SIG-M5 (cell line): ENCODE measurements around the gene HLA-A.
"Not testable (repeated sequence)": the region's sequence is repeated elsewhere in the genome, so short reads cannot be mapped to it uniquely, and the experiment has no call there.

ENCODE experiments used
- DNase-seq: peaks from one replicate; lab custom pipeline; 2025; lab: John Stamatoyannopoulos, UW

Gene HLA-A

DNA sequence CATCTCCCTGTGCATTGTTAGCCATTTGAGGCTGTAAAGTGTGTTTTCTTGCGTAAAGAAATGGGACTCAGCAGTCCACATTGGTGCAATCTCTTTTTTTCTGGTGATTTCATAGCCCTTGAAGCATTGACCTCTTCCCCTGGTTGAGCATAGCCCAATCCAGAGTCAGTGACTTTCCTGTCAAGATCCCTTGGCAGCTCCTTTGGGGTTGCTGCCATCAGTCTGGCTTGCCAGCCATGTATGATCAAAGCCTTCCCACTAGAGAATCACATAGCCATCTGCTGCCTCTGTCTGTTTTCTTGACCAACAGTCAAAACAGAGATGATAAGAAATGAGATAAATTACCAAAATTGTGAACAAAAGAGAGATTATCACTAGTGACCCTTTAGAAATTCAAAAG lies 19.6 kb downstream of the HLA-A start:
- no peak for DNase-seq

DNA sequence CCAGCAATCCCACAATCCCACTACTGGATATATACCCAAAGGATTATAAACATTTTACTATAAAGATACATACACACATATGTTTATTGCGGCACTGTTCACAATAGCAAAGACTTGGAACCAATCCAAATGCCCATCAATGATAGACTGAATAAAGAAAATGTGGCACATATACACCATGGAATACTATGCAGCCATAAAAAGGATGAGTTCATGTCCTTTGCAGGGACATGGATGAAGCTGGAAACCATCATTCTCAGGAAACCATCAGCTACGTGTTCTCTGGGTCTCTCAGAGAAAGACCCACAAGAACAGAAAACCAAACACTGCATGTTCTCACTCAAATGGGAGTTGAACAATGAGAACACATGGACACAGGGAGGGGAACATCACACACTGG lies 21.4 kb downstream of the HLA-A start:
- not testable (repeated sequence) for DNase-seq

DNA sequence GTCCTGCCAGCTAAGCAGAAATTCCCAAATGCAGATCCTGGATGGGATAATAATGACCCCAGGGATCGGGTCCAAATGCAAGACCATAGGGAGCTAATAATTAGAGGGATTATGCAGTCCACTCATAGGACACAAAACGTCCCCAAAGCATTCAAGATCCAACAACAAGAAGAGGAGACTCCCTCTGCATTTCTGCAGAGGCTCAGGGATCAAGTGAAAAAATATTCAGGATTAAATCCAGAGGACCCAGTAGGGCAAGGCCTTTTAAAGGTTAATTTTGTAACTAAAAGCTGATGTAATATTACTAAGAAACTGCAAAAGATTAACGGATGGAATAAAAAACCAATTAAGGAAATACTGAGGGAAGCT lies 22.2 kb downstream of the HLA-A start:
- no peak for DNase-seq

DNA sequence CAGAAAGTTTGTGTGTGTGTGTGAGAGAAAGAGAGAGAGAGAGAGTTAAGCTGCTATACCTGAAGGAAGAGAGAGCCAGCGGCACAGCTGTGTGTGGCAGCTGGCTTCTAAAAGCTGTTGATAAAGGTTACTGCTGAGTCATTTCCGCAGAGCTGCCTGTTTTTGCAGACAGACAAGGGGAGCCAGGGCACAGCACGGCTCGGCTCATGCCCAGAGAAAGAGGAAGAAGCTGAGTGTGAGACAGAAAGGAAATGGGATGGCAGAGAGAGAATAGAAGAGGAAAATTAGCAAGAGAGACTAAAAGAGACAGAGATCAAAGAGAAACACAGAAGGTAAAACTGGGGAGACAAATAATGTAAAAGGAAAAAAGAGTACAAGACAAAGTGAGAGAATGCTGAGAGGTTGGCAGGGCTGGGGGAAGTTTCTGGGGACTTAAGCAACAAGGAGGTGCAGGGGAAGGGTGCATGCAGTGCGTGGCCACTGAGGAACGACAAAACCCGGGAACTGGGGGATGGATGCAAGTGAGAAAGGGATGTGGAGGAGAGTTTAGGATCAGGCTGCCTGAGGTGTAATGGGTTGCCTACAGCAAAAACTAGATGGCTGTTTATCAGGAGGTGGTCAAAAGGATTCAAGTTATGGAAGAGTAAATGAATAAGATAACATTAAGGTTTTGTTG lies 22.7 kb downstream of the HLA-A start:
- DNase-seq, result peak; percentile 75

DNA sequence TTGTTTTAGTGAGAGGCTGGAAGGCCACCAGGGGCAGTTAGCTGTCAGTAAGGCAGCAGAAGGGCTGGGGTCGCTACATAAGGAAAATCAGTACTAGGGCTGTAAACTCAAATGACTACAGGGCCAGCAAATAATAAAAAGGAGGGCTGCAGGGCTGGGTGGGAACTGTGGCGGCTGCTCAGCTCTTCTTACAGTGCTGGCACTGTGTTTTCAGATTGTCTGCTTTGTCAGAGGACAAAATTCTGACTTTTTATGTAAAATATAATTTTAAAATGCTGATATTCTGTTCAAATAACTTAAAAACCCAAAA lies 23.2 kb downstream of the HLA-A start:
- DNase-seq, result no peak

DNA sequence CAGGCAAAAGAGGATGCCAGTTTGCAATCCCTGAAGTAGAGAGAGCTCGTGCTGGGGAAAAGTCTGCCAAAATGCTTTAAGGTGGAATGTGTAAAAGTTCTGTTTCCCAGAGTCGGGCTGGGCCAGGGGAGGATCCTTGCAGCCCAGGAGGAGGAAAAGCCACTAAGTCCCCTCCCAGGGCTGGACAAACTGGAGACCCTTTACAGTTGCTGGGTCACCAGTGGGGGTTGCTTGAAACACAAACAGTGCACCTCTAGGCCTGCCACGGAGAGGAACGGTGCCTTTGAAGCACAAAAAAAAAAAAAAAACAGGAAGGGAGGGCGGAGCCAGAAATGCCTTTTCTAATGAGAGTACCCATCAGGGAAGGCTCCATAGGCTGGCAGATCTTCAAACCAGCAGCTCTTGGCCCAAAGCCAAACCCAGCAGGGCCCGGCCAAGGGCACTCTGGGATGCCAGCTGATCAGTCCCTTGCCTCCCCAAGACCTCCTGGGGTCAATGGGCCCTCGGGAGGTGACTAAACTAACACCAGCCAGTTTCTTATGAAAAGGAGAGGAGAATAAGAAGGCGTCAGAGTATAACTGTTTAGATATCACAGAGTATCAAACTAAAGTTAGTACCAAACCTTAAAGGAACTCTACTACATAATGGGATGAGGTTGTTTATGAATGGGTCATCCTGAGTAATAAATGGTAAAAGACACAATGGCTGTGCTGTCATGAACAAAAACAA lies 23.7 kb downstream of the HLA-A start:
- DNase-seq, result no peak

DNA sequence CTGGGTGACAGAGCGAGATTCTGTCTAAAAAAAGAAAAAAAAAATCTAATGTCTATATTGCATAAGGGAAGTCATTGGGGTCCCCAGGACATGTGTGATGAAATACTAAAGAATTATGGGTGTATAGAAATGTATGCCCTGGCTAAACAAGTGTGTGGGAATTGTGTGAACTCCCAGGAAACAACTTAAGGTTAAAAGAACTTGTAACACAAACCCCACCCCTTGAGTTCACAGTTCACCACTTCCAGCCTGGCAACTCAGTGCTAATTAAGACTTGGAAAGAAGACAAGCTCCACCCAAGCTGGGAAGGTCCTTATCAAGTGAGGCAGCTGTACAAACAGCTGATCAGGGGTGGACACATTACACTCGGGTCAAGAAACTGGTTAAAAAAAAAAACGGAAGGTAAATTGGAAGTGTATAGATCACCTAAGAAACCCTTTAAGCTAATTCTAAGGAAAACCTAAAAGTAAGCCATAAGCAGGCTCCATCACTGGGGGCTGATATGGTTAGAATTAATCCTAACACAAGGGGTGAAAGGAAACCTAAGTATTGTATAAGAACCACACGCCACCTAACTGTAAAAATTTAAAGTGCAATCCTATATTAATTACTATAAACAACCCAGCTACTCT lies 25.2 kb downstream of the HLA-A start:
- DNase-seq, result no peak

DNA sequence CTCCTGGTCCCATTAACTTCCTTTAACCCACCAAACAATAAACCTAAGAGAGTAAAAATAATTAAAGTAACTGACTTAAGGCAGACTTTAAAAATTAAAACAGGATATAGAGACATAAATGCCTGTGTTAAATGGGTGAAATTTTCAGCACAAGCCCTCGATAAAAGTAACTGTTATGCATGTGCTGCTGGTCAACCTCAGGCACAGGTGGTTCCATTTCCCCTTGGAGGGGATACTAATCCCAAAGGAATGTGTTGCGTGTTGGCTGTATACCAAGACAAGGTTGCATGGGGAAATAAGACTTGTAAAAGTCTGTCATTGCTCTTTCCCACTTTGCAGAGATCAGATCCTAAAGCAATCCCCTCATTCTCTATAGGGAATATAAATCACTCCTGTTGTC lies 25.8 kb downstream of the HLA-A start:
- no peak for DNase-seq

DNA sequence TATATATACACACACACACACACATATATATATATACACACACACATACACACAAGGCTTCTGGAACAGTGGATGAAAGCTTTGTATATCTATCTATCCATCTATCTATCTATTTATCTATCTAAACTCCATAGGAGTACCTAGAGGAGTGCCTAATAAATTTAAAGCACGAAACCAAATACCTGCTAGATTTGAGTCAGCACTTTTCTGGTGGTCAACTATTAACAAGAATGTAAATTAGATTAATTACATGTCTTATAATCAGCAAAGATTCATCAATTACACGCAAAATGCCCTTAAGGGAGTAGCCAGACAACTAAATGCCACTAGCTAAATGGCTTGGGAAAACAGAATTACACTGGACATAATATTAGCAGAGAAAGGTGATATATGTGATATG lies 26.6 kb downstream of the HLA-A start:
- no peak for DNase-seq

DNA sequence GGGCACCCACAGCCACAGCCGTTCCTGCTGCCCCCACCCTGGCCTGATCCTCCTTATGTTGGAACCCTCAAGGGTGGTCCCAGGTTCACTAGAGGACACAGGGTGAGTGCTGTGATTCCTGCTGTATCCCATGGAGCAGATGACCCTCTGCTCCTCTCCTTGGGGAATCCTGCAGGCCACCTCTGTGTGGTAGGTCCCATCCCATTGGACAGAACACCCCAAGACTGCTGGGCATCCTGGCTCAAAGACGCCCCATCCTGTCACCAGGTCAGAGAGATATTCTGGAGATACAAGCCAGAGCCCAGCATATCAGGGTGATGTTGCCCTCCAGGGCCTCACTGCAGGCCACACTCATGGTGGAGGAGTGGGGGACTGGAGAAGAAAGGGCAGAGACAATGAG lies 28.4 kb downstream of the HLA-A start:
- DNase-seq, result no peak

DNA sequence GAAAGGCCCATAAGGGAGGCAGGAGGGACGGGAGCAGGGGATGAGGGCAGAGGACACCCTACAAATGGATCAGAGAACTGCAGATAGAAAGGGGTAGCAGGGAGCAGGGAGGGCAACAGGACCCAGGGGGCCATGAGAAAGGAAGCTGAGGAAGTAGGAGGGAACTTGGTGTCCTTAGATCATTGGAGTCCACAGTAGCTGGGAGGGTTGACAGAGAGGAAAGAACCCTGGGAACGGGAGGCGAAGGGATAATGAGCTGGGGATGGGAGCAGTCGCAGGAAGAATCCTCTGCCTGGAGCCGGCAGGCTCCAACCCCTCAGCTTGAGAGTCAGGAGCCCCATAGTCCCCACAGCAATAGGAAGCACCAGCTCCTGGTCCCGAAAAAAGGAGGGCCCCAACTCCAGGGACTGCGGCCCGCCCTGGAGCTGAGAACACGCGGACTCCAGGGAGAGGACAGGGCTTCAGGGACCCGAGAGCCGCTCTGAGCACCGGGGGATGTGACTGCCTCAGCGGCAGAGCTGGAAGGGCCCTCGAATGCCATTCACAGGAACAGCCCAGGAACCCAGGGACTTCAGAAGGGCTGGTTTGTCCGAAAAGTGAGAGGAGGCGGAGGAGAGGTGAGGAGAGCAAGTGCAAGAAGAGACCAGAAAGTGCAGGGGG lies 32.7 kb downstream of the HLA-A start:
- DNase-seq, result no peak

DNA sequence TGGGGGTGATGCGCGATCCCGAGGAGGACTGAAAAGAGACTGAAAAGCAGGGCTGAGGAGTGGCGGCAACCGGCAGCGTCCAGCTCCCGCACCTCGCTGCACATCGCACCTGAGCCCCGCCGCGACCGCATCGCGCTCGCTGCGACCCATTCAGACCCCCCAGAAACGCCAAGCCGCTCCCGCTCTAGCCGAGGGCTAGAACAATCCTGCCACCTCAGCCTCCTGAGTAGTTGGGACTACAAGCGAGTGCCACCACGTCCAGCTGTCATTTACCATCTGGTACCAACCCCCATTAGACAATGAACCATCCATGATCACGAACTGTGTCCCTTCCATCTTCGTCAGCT lies 33.2 kb downstream of the HLA-A start:
- DNase-seq, result no peak

DNA sequence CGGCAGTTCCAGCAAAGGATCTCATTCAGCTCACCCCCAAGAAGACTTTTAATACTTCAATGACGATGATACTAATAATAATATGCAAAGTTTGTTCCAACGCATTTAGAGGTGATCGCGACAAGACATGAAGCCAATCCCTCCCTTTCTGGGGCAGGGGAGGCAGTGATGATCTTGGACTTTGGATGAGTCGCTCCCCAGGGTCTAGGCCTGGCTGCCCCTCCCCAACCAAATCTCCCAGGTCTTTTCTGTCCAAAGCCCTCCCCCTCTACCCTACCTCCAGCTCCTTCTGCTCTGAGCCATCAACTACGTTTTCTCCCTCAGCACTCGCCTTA lies 33.9 kb downstream of the HLA-A start:
- no peak for DNase-seq

DNA sequence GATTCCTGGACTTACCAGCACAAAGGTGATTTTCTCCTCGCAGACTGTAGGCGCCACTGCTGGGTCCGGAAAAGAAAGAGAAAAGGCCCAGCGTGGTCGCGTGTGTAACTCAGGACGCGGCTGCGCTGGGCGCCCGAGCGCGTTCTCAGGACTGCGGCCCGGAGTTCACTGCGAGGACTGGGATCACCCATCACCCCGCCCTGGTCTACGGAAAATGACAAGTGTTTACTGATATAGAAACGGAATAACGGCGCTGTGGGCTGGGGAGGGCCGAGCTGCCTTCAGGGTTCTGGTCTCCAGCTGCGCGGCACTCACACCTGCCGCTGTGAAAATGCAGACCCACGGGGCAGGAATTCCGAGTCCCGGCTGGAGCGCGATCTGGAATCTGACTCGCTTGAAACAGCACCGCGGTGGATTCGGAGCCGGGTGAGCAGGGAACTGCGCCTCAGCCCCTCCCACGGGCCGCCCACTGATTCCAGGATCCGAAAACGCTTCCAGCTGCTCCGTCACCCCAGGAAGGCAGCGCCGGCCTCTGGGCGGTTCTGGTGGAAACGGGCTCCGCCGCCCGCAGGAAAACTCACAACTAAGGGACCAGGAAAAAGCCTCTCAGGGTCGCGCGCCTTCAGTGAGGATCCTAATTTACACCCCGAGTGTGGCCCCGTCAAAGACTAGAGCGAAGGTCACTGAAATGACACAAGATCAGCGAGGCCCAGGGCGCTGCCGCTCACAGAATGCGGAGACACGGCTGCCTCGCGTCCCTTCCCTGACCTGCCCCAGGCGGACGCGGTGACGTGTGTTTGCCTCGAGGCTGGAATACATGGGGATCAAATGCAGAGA lies 34.5 kb downstream of the HLA-A start:
- DNase-seq, result no peak

DNA sequence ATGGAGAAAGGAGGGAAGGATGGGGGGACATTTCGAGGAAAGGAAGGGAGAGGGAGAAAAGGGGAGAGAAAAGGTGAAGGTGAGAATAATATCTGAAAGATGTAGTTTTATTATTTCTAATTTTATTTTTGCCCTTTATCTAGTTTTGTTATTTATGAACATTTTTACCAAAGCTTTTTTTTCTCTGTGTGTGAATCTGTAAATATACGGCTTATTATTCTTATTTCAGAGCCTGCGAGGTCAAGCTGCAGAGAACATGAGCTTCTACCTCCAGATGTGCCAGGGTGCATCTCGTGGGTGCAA lies 35.0 kb downstream of the HLA-A start:
- no peak for DNase-seq

DNA sequence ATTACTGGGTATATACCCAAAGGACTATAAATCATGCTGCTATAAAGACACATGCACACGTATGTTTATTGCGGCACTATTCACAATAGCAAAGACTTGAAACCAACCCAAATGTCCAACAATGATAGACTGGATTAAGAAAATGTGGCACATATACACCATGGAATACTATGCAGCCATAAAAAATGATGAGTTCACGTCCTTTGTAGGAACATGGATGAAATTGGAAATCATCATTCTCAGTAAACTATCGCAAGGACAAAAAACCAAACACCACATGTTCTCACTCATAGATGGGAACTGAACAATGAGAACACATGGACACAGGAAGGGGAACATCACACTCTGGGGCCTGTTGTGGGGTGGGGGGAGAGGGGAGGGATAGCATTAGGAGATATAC lies 37.7 kb downstream of the HLA-A start:
- DNase-seq, result not testable (repeated sequence)

DNA sequence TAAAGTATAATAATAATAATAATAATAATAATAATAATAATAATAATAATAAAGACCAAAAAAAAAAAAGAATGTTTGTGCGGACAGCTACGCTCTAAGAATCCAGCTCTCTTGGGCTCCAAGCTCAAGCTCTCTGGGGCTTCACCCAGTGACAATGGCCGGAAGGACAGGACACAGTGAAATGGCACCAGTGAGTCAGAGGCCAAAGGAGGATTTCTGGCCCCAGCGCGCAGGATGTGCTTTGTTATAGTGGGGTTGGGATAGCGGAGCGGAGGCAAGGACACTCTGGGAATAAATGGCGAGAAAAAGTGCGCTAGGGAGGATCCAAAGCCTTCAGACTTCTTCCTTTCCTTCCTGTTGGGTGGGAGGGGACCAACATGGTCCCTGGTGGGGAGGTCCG lies 38.2 kb downstream of the HLA-A start:
- DNase-seq, result no peak

DNA sequence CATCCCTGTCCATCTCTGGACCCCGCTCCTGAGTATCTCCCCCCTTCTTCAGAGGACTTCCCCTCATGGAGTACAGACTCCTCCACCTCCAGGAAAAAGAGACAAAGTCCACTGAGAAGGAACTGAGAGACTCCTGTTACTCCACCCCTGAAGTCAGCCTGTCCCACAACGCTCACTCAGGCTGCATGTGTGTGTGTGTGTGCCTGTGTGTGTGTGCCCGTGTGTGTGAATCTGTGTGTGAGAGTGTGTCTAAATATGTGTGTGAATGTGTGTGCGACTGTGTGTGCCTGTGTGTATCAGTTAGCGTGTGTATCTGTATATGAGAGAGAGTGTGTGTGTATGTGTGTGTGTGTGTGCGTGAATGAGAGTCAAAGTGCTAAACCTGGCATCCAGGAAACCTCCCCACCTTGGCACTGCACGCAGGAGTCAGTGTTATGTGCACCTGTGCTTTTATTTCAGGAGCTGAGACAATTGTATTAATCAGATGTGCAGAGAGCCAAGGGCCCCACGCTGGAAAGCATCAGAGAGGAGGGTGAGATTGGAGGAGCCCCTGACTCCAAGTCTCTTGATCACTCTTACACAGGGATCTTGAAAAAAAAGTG lies 39.0 kb downstream of the HLA-A start:
- DNase-seq, result no peak

DNA sequence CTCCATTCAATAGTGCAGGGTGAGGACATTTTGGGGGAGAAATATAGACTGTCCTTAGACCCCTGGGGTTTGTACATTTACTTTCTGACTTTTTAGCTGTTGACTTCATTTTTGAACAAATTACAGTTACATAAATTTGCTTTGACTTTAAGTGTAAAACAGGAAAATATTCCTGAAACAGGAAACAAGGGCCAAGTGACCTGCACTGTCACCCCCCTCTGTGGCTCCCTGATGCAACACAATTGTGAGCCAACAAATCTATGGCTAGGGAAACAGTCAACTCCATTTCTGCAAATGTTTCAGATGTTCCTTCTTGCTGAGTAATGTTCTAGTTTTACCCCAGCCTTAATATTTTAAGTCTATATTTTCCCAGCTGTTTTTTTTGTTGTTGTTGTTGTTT lies 39.8 kb downstream of the HLA-A start:
- DNase-seq, result no peak

DNA sequence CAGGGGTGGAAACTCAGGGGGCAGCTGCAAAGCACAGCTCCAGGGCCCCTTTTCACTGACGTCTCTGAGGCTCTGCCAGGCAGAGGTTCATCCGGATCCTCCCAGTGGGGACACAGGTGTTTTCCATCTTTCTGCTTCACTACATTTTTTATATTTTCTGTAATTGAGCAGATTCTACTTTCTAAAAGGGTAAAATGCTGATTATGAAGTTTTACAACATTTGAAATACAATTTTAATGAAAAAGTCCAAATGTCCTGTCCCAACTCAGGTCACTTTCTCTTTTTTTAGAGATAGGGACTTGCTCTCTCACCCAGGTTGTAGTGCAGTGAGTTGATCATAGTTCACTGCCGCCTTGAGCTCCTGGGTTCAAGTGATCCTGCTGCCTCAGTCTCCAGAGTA lies 41.9 kb downstream of the HLA-A start:
- DNase-seq, result no peak

DNA sequence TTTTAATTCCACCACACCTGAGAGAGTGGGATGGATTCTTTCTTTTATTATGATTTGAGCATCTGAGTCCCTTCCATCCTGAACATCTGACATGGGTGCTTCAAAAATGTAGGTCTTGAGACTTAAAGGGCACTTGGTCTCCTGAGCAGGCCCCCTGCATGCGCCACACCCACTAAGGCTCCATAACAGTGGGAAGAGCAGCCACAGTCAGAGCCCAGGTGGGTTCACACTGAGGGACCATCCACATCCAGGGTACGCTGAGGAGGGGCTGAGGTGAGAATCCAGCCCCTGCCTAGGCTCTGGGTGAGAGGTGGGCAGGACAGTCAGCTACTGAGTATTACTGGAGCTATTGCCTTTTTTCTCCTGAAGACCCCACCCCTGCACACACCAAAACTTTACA lies 42.7 kb downstream of the HLA-A start:
- no peak for DNase-seq

DNA sequence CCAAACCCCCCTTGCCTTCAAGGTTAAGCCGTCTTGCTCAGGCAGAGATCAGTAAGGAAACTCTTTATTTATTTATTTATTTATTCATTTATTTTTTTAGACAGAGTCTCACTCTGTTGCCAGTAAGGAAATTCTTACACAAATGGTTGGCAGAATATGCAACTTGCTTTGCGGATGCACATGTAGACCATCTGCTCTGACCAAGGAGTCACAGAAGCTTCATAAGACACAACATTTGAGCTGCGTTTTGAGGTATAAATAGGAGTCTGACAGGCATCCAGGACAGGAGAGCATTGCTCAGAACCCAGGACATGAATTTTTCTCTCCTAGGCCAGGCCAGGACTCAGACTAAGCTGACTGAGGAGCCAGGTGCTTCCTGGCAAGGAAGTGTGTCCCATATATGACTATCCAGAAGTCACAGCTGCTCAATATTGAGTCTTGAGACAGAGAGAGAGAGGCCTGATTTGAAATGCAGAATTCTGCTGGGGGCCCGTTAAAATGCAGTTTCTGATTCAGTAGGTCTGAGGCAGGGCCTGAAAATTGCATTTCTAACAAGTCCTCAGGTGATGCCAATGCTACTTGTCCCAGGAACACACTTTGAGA lies 43.9 kb downstream of the HLA-A start:
- DNase-seq, result no peak
